Measurements from ENCODE around the gene MYO15B. TPM values are rescaled to one million over a fixed set of nuclear protein-coding genes. Genes with fewer than 3 reads are reported as not detected.

The MYO15B gene
- total and polyA plus RNA-seq, 2 of the 4 experiments (the other 2 are of a cell fraction) = 0.18 to 0.65 TPM

DNA sequence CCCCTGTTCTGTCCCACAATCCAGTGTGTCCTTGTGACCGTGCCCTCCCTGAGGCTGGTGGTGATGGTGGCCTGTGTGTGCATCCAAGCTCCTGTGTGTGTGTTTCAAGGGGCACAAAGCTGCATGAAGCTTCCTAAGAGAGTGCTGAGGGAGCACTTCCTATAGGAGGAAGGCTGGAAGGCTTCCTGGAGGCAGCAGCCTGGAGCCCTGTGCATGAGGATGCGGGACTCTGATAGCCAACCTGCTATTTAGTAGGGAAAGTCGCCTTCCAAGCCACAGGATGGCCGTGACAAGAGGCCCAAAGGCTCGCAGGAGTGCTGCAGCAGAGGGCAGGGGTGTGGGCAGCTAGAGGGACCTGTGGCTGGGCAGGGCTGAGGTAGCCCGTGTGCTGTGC is 8.3 kb downstream of the MYO15B start:
- no TSS peak for BruUV-seq (replicated peaks)
- no peak overlapping the region for H3K9ac ChIP-seq (ENCODE audit: low read depth, low read length)
- no peak overlapping the region for H2AK5ac ChIP-seq (ENCODE audit: low read depth, low read length)
- in situ Hi-C loops (cut with MboI; ENCODE audit: low sequenced_read_pairs) (no loop called here), dilution Hi-C loops (cut with HindIII; ENCODE audit: low sequenced_read_pairs, unreplicated experiment) (no loop called here), intact Hi-C loops (cut with micrococcal nuclease) (no loop called here)
- H2BK5ac ChIP-seq (ENCODE audit: low read depth, low read length, poor library complexity, severe bottlenecking) = no peak overlapping the region
- no peaks in the 10 kb centered on the region for H3K79me1 ChIP-seq (ENCODE audit: low read depth in 1 of 2, low read length in 2 of 2)
- no peak overlapping the region for H4K91ac ChIP-seq (ENCODE audit: insufficient read depth, low read depth, low read length)
- WGBS, 2 experiments (ENCODE audit: extremely low coverage in 2 of 2, insufficient read length in 1 of 2) = 56% methylated on average over 3 of the region's 6 CpGs; no CpG with 5 or more reads in 1 of the 2 experiments
- TF ChIP-seq SMC3 (IDR thresholded peaks at IDR 0.05; ENCODE audit: low read depth, low read length) (no peak), FOS (IDR thresholded peaks at IDR 0.05; ENCODE audit: low read depth, low read length) (no peak), BHLHE40 (IDR thresholded peaks at IDR 0.05; ENCODE audit: low read depth, low read length) (no peak), MAFK (IDR thresholded peaks at IDR 0.05; ENCODE audit: low read depth, low read length) (no peak), POLR2A (IDR thresholded peaks at IDR 0.05; ENCODE audit: low read depth, low read length) (no peak)
- TF ChIP-seq, protein P1, sequence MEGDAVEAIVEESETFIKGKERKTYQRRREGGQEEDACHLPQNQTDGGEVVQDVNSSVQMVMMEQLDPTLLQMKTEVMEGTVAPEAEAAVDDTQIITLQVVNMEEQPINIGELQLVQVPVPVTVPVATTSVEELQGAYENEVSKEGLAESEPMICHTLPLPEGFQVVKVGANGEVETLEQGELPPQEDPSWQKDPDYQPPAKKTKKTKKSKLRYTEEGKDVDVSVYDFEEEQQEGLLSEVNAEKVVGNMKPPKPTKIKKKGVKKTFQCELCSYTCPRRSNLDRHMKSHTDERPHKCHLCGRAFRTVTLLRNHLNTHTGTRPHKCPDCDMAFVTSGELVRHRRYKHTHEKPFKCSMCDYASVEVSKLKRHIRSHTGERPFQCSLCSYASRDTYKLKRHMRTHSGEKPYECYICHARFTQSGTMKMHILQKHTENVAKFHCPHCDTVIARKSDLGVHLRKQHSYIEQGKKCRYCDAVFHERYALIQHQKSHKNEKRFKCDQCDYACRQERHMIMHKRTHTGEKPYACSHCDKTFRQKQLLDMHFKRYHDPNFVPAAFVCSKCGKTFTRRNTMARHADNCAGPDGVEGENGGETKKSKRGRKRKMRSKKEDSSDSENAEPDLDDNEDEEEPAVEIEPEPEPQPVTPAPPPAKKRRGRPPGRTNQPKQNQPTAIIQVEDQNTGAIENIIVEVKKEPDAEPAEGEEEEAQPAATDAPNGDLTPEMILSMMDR (conservative IDR thresholded peaks at IDR 0.05; ENCODE audit: low read depth, low read length) = no peak
- no peaks in the 10 kb centered on the region for H3K36me3 ChIP-seq (ENCODE audit: control insufficient read depth, insufficient read depth, low read length)
- no peak for DNase-seq
- H3K4me1 ChIP-seq (ENCODE audit: control insufficient read depth, insufficient read depth, low read length) = no peaks in the 10 kb centered on the region
- no peak overlapping the region for H2BK15ac ChIP-seq (ENCODE audit: low read depth, low read length)
- no peak overlapping the region for H3K27ac ChIP-seq (ENCODE audit: insufficient read depth, low read length)
- H4K5ac ChIP-seq (ENCODE audit: low read depth, low read length) = no peak overlapping the region
- H4K8ac ChIP-seq (ENCODE audit: low read depth in 2 of 2, low read length in 2 of 2) = no peak overlapping the region
- H3K18ac ChIP-seq (ENCODE audit: low read depth, low read length) = no peak overlapping the region
- H3K4me2 ChIP-seq (ENCODE audit: low read depth, low read length) = no peak overlapping the region
- ChIA-PET CTCF (interaction anchor here (1.1 kb wide), 1 partner anchor 158 kb away, joined by 3 read pairs; no protein-coding TSS in a partner anchor), POLR2A (ENCODE audit: unreplicated experiment) (no interaction called here)
- no peak for ATAC-seq (ENCODE audit: low read depth)
- no peak overlapping the region for H2AFZ ChIP-seq (replicated peaks; ENCODE audit: low read length, poor library complexity)
- H2AK9ac ChIP-seq (replicated peaks; ENCODE audit: low read depth, low read length, poor library complexity) = no peak overlapping the region
- peaks cover 28% of the 10 kb centered on the region for H3K27me3 ChIP-seq (ENCODE audit: control insufficient read depth, insufficient read depth, low read length)
- no peaks in the 10 kb centered on the region; the same call in 1 of the 2 replicates for H4K20me1 ChIP-seq (ENCODE audit: insufficient read depth, low read length)
- no peak overlapping the region for H3K56ac ChIP-seq (ENCODE audit: extremely low read depth, insufficient read depth, low read length)
- H2BK120ac ChIP-seq (ENCODE audit: low read depth, low read length) = no peak overlapping the region
- H3K4ac ChIP-seq (ENCODE audit: low read depth, low read length) = no peak overlapping the region
- H2BK20ac ChIP-seq (ENCODE audit: low read depth, low read length) = no peak overlapping the region
- no peaks in the 10 kb centered on the region for H3K9me3 ChIP-seq (ENCODE audit: control insufficient read depth, insufficient read depth, low read length)
- no peak overlapping the region for H3K23ac ChIP-seq (ENCODE audit: low read depth, low read length)
- H3K4me3 ChIP-seq (ENCODE audit: insufficient read depth, low read depth, low read length) = no peak overlapping the region
- H3K9me1 ChIP-seq (ENCODE audit: insufficient read depth, low read length) = no peaks in the 10 kb centered on the region
- H3K14ac ChIP-seq (replicated peaks; ENCODE audit: low read depth, low read length) = no peak overlapping the region

Measured in IMR-90 (cell line).